Neural progenitor cell (in vitro differentiated cells): ENCODE results near the gene ZP1.

Experiments used
- EZH2 ChIP-seq: fragments of 200-600 bp; sonication (generic); IDR thresholded peaks from 2 replicates; pipeline ENCODE4 v1.6.1; 2017; ENCODE audit warnings: antibody characterized with exemption, mild to moderate bottlenecking, moderate library complexity
- TF ChIP-seq, protein P1 (sequence below): fragments of 200-600 bp; sonication (generic); IDR thresholded peaks from 2 replicates; pipeline ENCODE4 v1.5.1; 2017; ENCODE audit warnings: antibody characterized with exemption, mild to moderate bottlenecking

DNA sequence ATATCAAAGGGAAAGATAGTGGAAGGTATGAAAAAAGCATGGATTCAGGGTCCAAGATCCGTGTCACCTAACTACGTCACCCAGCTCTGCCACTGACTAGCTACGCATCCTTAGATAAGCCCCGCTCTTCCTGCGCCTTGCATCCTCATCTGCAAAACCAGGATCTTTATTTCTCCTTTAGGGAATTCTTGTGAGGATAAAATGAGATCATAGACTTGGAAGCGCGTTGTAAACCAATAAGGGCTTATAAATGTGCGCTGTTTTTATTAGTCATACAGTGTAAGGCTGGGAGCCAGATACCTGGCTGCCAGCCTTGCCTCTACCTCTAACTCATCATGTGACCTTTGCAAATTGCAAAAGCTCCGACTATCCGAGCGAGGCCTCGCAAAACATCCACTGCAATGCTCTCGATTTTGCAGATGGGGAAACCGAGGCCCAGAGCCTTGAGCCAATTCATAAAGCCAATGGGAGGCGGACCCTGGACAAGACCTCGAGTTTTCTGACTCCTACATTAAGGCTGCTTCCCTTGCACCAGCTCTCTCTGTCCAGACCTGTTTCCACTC, 38.3 kb downstream of the ZP1 start:
- TF ChIP-seq, protein P1, sequence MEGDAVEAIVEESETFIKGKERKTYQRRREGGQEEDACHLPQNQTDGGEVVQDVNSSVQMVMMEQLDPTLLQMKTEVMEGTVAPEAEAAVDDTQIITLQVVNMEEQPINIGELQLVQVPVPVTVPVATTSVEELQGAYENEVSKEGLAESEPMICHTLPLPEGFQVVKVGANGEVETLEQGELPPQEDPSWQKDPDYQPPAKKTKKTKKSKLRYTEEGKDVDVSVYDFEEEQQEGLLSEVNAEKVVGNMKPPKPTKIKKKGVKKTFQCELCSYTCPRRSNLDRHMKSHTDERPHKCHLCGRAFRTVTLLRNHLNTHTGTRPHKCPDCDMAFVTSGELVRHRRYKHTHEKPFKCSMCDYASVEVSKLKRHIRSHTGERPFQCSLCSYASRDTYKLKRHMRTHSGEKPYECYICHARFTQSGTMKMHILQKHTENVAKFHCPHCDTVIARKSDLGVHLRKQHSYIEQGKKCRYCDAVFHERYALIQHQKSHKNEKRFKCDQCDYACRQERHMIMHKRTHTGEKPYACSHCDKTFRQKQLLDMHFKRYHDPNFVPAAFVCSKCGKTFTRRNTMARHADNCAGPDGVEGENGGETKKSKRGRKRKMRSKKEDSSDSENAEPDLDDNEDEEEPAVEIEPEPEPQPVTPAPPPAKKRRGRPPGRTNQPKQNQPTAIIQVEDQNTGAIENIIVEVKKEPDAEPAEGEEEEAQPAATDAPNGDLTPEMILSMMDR: no peak
- no peak for TF ChIP-seq EZH2
